Occipital lobe (tissue), 2 donors: ENCODE data around the gene MBOAT7. TPM values are rescaled to one million over a fixed set of nuclear protein-coding genes. Genes with fewer than 3 reads are reported as not detected.
"Not testable (repeated sequence)": the region's sequence is repeated elsewhere in the genome, so short reads cannot be mapped to it uniquely, and the experiment has no call there.

Source experiments
- DNase-seq: peaks from one replicate; lab custom pipeline; 2025; lab: John Stamatoyannopoulos, UW
- total RNA-seq: library from RNA; depleted of rRNA; stranded (reverse); fragments of >200 nt; gene quantifications from one replicate; pipeline ENCODE4 v1.2.3, GENCODE V29; 2014

The MBOAT7 gene
- 19.2 TPM for total RNA-seq

DNA sequence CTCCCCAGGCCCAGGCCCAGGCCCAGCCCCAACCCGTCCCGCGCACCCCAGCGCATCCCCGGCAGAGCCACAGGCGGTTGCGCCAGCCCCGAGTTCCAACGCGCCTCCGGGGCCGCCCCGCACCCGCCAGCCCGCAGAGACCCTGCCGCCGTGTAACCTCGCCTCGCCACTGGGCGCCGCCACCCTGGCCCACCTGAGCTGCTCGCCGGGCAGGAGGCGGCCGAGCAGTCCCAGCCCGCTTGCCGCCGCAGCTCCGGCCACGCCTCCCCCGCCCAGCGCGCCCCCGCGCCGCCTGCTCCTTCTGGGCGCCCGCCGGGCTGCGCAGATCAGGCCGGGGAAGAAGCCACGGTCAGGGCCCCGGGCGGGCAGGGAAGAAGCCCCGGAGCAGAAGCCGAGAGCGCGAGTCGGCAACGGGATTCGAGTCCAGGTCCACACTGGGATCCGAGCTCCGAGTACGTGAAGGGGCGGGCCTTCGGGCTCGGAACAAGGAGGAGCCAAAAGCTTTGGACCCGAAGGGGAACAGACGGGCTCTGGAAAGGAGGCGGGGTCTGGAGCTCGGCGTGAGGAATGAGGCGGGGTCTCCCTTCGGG lies at the start of gene MBOAT7:
Gene MBOAT7 (minus strand): TSS at position 436 of the 590 bp plus-strand sequence. CDS start 1,072 bp downstream, outside the sequence.
- no peak for DNase-seq

- no peak for DNase-seq
Observed at GRCh38 chr19:54233941-54234340, 44.6 kb upstream of the MBOAT7 start.

DNA sequence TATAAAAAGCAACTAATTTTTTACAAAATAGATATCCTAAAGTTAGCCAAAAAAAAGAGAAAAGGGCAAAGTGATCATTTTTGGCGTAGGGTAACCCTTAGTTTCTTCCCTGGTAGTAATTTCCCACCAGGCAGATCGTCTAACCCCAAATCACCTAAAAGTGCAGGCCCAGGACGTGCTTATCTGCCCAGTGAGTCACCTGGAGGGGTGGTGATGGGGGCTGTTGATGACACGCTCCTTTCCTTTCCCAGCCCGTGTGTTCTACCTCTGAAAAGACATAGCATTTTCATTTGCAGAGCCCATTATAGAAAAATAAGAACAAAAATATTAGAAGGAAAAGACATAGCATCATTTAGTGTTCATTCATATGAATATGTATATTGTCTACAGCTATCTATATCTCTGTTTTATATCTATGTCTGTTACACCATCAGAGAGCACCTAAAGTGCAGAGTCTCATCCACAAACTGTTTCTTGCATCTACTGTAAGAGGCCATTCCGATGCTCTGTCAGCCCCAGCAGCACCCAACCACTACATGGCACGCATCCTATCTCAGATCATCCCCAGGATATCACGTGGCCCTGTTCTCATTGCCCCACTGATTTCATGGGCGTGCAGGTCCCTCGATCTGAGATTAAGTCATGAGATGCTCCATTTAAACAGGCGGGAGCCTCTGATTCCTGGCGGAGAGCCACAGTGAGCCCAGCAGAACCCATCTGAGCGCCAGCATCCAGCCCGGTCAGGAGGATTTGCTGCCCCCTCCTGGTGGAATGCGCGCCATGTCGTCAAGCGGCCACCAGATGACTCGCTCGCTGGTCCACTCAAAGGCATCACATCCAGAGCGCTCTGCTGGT lies 41.9 kb upstream of the MBOAT7 start:
- peak; percentile 46 for DNase-seq

GRCh38 chr19:54230031-54230430 lies 40.7 kb upstream of the MBOAT7 start:
- no peak for DNase-seq

DNA sequence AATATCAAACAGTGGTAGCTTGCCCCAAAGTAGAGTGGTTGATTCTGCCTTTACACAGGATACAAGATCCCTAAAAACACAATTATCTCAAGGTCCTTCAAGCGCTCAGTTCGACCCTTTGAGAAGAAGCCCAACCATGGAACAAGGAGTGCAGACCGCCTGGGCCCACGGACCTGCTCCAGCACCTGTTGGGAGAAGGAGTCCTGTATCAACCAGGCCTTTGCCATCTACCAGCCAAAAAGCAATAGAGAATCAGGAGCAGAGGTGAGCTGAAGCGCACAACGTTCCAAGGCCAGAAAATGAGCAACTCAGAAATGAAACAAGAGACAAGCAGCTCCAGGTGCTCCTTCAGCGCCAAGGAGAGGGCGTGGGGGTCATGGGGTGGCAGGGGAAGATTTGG lies 39.8 kb upstream of the MBOAT7 start:
- DNase-seq, result no peak

GRCh38 chr19:54224619-54225018 lies 35.2 kb upstream of the MBOAT7 start:
- DNase-seq, result not testable (repeated sequence)

- not testable (repeated sequence) for DNase-seq
Observed at GRCh38 chr19:54223937-54224281, 34.5 kb upstream of the MBOAT7 start.

- DNase-seq, result not testable (repeated sequence)
Observed at GRCh38 chr19:54223277-54223936, 34.0 kb upstream of the MBOAT7 start.

GRCh38 chr19:54222474-54223276 lies 33.3 kb upstream of the MBOAT7 start, which contains the start of gene LILRB3:
TSS of gene LILRB3 (minus strand) at chr19:54223007. CDS start at chr19:54222976, 31 bp downstream.
- not testable (repeated sequence) for DNase-seq

- not testable (repeated sequence) for DNase-seq
Observed at GRCh38 chr19:54221947-54222346, 32.6 kb upstream of the MBOAT7 start.

DNA sequence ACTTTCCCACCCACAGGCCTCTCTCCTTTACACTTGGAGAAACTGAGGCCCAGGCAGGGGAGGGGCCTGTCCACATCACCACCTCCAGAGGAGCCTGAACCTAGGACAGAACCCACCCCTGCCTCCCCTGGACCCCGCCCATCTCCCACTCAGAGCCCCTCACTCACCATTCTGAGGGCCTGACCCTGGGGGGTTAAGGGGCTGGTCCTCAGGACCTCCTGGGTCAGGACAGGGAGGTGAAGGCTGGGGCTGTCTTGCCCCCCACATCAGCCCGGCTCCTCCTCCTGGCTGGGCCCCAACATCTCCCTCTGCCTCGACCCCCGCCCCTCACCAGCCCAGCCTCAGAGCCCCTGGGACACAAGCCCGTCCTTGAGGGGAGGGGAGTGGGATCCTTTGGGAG lies 30.3 kb upstream of the MBOAT7 start:
- not testable (repeated sequence) for DNase-seq

DNA sequence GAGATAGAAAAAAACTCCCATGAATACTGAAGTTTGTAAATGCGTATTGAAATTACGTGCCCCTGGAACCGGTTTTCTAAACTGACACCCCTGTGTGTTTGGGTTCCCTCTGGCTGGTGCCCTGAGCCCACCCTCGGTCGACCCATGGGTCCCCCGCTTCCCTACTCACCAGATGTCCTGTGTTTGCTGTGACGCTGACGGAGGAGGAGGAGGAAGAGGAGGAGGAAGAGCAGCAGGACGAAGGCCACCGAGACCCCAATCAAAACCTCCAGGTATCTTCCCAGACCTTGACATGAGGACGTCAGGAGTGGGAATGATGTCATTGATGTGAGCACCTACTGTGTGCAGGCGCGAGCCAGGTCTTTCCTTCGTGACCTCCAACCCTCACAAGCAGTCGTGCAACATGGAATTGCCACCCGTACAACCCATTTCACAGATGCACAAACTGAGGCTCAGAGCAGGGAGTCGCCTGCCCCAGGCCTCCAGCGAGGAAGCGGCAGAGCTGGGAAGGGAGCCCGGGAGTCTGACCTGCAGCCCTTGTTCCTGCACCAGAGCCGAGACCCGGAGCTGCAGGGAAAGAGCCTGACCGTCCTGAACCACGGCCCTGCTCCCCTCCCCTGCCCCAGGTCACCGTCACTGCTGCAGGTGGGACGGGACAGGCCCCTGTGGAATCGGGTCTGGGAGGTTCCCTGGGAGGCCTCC lies 29.7 kb upstream of the MBOAT7 start:
- no peak for DNase-seq

DNA sequence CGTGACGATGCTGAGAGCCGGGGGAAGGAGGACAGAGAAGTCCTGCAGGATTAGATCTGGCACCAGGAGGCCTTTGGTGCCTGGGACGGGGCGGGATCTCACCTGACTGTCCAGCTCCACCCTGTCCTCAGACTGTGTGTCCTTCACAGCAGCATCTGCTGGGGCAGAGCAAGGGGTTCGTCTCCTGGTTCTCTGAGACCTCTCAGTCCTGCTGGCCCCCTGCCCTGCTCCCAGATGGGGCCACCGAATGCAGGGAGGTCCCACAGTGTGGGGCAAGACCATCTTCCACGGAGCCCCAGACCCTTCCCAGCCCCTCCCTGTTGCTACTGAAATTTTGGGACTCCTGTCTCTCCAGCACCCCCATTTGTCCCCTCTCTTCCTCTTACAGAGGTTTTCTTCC lies 28.9 kb upstream of the MBOAT7 start:
- DNase-seq, result no peak

DNA sequence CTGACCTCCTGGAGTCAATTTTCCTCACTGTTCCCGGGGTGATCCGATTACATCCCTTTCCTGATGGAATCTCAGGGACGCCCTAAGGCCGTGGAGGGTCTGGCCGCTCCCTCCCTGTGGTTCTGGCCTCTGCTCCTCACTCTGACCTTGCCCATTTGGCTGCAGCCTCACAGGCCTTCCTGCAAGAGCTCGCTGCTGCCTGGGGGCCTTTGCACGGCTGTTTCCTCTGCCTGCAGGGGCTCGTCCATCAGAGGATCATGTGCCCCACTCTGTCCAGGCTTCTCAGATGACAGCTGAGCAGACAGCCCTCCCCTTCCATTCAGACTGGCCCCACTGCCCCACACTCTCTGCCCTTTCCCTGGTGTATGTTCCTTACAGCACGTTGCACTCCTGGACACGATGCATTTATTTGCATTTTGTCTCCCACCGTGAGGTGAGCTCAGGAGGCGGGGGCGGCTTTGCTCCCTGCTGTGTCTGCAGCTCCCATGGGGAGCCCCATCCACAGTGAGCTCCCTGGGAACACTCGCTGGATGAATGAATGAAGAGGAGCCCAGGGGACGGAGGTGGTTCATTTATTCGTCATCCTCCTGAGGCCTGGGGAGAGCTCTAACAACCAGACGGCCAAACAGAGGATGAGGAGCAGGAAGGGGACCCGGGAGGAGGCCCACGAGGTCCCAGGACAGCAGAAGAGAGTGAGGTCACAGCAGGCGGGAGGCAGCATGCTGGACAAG lies 28.3 kb upstream of the MBOAT7 start:
- DNase-seq, result not testable (repeated sequence)

GRCh38 chr19:54216869-54217268 lies 27.5 kb upstream of the MBOAT7 start:
- DNase-seq, result no peak

- not testable (repeated sequence) for DNase-seq
Observed at GRCh38 chr19:54214734-54215133, 25.4 kb upstream of the MBOAT7 start.

- DNase-seq, result not testable (repeated sequence)
Observed at GRCh38 chr19:54214217-54214616, 24.8 kb upstream of the MBOAT7 start.

DNA sequence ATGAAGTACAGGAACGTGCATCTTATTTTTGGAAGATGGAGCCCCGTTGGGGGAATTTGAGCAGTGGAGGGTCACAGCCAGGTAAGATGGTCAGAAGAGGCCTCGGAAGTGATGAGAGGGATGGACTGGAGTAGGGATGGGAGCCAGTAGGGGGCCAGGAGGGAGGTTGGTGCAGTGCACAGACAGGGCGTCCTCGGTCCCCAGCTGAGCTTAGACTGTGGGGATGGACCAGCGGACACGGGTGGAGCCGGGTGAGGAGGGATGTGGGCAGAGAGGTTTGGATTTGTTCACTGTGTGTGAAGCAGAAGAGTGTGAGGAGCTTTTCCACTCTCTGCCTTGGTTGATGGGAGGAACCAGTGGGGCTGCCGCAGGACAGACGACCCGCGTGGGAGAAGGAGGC lies 21.9 kb upstream of the MBOAT7 start:
- DNase-seq, result no peak

DNA sequence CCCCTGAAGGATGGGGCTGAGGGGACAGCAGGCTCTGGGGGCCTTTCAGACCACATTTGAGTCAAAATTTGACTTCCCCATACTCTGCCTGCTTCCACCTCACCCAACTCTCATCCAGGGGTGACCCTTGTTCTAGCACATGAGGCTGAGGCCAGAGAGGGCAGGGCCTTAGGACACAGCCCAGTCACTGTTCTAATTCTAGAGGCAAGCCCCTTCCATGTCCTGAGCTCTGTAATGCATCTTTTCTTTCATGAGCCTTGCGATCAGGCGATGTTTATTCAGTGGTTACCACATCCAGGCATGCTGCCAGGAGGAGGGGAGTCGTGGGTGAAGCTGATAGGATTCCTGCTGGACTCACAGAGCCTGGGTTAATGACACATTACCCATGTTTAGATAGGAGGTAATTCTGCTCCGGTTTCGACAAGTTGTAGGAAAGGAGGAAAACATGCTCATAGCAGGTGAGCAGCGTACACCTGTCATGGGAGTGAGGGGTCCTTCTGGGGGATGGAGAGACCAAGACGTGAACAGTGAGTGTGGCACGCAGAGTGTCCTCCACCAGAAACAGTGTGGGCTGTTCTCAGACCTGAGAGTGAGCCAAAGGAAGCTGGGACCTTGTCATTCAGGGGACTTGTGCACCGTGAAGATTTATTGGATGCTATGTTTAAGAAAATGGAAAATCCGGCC lies 20.6 kb upstream of the MBOAT7 start:
- DNase-seq, result peak; percentile 59
